Measurements from ENCODE around the gene MYBBP1A. TPM values are rescaled to one million over a fixed set of nuclear protein-coding genes. Genes with fewer than 3 reads are reported as not detected.

MYBBP1A gene
- total and polyA plus RNA-seq, 2 of the 13 experiments (the other 11 are each of a cell fraction or from before 2014, with no cell fraction given), result 18.6 to 54.8 TPM

DNA sequence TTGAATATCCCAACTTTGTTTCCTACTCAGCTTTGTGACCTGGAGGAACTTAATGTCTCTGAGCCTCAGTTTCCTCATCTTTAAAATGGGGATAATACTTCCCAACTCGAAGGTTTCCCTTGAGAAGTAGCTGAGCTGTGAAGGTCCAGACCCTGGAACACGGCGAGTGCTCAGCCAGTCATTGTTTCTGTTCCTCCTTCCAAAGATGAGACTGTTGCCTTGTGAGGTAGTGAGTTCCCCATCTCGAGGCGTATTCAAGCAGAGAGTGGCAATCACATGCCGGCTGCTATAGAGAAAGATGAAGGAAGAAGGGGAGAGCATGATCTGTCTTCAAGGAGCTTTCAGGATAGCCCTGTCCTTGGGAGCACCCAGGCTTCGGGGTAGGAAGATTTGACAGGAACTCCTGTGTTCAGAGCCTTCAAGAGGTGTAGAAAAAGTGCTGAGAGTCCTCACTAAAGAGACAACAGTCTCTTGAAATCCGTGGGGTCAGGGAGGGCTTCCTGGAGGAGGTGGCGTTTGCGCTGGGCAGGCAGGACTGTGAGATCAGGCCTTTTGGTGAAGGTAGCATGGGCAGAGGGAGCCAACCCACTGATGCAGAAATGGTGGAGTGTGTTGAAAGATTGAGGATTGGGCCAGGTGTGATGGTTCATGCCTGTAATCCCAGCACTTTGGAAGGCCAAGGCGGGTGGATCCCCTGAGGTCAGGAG lies 29.3 kb downstream of the MYBBP1A start:
- FAIRE-seq, result no peak
- Histone ChIP-seq H3K27ac (ENCODE audit: extremely low read length, insufficient read depth, low read length) (no peak overlapping the region), H3K9me3 (ENCODE audit: low read length) (no peaks in the 10 kb centered on the region), H3K4me2 (ENCODE audit: low read depth, low read length) (no peak overlapping the region), H4K20me1 (ENCODE audit: insufficient read depth, low read length) (no peaks in the 10 kb centered on the region), H3K36me3 (replicated peaks in 1 of 2; ENCODE audit: control insufficient read depth in 1 of 2, insufficient read depth in 2 of 2, low read length in 2 of 2) (no peaks in the 10 kb centered on the region), H3K27me3 (ENCODE audit: control insufficient read depth in 1 of 2, insufficient read depth in 2 of 2, low read length in 2 of 2) (peaks cover 5 to 59% of the 10 kb centered on the region in 2 experiments), H3K79me2 (ENCODE audit: insufficient read depth, low read length) (no peaks in the 10 kb centered on the region), H3K9ac (ENCODE audit: insufficient read depth, low read depth, low read length) (no peak overlapping the region), H2AFZ (ENCODE audit: low read length) (no peak overlapping the region), H3K4me3 (replicated peaks in 1 of 3; ENCODE audit: insufficient read depth in 1 of 3, low read depth in 2 of 3, low read length in 3 of 3) (no peak overlapping the region), H3K4me1 (ENCODE audit: insufficient read depth, low read length) (no peaks in the 10 kb centered on the region)
- DNase-seq (ENCODE audit: low spot score), result no peak
- TF ChIP-seq HINFP (CRISPR knock-in tag; IDR thresholded peaks at IDR 0.05; ENCODE audit: low read depth), result no peak
- peak; percentile 28 for TF ChIP-seq ZFP36 (IDR thresholded peaks at IDR 0.05; ENCODE audit: borderline replicate concordance, low read depth, low read length, partially characterized antibody)
- TF ChIP-seq, protein P1, sequence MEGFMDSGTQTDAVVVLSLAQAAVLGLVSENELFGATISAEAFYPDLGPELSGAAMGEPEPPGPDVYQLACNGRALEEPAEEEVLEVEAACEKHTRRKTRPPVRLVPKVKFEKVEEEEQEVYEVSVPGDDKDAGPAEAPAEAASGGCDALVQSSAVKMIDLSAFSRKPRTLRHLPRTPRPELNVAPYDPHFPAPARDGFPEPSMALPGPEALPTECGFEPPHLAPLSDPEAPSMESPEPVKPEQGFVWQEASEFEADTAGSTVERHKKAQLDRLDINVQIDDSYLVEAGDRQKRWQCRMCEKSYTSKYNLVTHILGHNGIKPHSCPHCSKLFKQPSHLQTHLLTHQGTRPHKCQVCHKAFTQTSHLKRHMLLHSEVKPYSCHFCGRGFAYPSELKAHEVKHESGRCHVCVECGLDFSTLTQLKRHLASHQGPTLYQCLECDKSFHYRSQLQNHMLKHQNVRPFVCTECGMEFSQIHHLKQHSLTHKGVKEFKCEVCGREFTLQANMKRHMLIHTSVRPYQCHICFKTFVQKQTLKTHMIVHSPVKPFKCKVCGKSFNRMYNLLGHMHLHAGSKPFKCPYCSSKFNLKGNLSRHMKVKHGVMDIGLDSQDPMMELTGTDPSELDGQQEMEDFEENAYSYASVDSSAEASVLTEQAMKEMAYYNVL (CRISPR knock-in tag; IDR thresholded peaks at IDR 0.05; ENCODE audit: borderline replicate concordance), result no peak
- TF ChIP-seq RELA (CRISPR knock-in tag; IDR thresholded peaks at IDR 0.05), result no peak
- no peak for TF ChIP-seq GATAD2A (CRISPR knock-in tag; IDR thresholded peaks at IDR 0.05)
- TF ChIP-seq HOXA7 (CRISPR knock-in tag; IDR thresholded peaks at IDR 0.05), result no peak
- TF ChIP-seq ZNF589 (CRISPR knock-in tag; conservative IDR thresholded peaks at IDR 0.05), result no peak
- TF ChIP-seq, protein P2, sequence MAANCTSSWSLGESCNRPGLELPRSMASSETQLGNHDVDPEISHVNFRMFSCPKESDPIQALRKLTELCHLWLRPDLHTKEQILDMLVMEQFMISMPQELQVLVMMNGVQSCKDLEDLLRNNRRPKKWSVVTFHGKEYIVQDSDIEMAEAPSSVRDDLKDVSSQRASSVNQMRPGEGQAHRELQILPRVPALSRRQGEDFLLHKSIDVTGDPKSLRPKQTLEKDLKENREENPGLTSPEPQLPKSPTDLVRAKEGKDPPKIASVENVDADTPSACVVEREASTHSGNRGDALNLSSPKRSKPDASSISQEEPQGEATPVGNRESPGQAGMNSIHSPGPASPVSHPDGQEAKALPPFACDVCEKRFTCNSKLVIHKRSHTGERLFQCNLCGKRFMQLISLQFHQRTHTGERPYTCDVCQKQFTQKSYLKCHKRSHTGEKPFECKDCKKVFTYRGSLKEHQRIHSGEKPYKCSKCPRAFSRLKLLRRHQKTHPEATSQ (CRISPR knock-in tag; IDR thresholded peaks at IDR 0.05; ENCODE audit: borderline replicate concordance), result no peak
- intact Hi-C loops (cut with micrococcal nuclease; ENCODE audit: unreplicated experiment), result no loop called here
- CTCF ChIA-PET (ENCODE audit: low intra/inter-chr PET ratio, low total read pairs), result no interaction called here
- ATAC-seq, result no peak
- 30% methylated on average over 11 of the region's 11 CpGs for WGBS (ENCODE audit: low lambda C conversion rate)
- POLR2A ChIA-PET, result no interaction called here
- in situ Hi-C loops (cut with HindIII; ENCODE audit: extremely low pct_ligation_motif_present, low pct_unique_long_range_greater_than_20kb), result no loop called here
- BruUV-seq (replicated peaks), result no TSS peak
